Dedifferentiated amniotic fluid mesenchymal stem cell (primary cell): ENCODE data around the gene NTN1.

Experiments
- DNase-seq: peaks from one replicate; pipeline ENCODE4 v3.0.0-alpha.2; 2016; ENCODE audit errors: extremely low spot score

NTN1 gene

DNA sequence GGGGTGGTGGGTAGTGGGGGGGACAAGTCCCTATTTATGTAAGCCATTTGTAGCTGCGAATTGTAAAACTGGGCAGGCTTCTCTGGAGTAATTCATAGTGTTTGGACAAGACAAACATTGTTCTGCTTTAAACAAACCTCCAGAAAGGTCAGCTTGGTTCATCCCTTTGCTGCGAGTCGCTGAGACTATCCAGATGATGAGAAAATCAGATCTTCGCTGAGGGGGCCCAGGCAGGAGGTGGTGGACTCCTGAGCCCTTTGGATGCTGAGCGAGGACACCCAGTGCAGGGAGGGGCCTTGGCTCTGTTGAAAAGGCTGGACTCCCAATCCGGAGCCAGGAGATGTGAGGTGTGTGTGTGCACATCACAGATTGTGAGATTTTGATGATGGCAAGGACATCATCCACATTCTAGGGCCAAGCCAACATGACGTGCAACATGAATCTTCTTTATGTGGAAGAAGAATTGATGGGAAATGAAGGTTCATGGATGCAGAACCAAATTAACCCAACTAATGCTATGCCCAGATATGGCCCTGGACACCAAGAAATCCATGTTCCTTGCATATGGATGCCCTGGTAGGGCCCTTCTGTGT is 15.0 kb upstream of the NTN1 start:
- no peak for DNase-seq

DNA sequence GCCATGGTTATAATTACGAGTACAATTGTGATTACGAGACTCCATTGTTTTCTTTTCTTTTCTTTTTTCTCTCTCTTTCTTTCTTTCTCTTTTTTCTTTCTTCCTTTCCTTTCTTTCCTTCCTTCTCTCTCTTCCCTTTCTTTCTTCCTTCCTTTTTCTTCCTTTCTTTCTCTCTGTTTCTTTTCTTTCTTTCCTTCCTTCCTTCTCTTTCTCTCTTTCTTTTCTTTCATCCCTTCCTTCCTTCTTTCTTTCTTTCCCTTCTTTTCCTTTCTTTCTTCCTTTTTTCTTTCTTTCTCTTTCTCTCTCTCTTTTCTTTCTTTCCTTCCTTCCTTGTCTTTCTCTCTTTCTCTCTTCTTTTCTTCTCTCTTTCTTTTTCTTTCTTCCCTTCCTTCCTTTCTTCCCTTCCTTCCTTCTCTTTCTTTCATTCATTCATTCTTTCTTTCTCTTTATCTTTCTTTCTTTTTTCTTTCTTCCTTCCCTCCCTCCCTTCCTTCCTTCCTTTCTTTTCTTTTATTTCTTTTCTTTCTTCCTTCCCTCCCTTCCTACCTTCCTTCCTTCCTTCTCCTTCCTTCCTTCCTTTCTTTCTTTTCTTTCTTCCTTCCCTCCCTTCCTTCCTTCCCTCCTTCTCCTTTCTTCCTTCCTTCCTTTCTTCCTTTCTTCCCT is 14.1 kb upstream of the NTN1 start:
- DNase-seq = no peak

DNA sequence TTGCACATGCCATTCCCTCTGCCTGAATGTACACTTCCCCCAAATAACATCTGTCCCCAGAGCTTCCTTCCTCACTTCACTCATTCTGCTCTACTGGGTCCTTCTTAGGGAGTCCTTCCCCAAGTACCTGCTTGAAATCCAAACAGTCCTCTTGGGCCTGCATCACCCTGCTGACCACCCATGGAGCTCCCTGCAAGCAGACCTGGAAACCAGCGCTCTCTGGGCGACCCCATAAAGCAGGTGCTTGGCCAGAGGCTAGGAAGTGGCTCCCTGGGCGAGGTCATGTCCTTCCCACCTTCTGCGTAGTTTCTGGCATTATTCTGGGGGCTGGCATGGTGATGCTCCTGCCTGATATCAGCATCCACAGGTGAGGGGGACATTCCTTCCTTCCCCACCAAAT is 12.2 kb upstream of the NTN1 start:
- no peak for DNase-seq

DNA sequence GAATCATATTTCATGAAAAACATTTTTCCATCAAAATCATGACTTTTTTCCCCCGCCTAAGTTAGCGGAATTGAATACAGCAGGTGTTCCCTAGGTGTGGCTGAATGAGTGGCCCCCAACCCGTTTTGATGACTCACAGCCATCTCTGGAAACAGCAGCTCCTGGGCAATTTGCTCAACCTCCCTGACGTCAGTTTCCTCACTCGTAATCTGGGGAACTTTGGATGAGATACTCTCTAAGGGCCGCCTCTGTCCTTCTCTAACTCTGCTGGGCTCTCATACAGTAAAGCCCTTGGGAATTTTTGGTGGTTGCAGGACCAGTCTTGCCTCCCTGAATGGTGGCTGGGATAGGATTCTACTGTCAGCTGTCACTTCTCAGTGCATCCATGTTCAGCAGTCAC is 11.6 kb upstream of the NTN1 start:
- DNase-seq = no peak

DNA sequence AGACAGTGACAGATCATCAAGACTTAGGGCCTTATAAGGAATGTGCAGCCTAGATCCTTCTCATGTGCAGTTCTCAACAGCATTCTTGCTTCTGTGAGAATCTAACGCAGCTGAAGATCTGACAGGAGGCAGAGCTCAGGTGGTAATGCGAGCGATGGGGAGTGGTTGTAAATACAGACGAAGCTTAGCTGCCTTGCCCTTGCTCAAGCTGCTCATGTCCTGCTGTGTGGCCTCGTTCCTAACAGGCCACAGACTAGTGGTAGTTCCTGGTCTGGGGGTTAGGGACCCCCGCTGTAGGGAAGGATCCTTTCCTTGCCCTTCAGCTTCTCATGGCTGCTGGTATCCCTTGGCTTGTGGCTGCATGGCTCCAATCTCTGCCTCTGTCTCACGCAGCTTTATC is 10.3 kb upstream of the NTN1 start:
- DNase-seq = no peak

GRCh38 chr17:9016941-9017552 is 4.3 kb upstream of the NTN1 start:
- no peak for DNase-seq

DNA sequence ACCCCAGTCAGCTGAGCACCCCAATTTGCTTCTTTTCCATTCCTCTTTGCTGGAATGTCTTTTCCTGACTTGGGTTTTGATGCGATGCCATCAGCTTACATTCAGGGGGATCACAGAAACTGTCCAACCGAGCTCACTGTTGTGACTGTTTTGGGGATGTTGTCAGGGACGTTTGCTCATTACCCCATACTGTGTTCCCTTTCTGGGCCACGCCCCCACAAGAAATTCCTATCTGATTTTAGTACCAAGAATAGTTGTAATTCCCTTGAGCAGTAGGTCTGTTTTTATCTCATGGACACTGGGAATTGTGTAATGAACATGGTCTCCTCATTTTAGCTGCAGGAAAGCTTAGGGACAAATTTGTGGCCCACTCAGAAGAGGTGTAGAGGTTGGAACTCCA is 2.6 kb upstream of the NTN1 start:
- DNase-seq = no peak

DNA sequence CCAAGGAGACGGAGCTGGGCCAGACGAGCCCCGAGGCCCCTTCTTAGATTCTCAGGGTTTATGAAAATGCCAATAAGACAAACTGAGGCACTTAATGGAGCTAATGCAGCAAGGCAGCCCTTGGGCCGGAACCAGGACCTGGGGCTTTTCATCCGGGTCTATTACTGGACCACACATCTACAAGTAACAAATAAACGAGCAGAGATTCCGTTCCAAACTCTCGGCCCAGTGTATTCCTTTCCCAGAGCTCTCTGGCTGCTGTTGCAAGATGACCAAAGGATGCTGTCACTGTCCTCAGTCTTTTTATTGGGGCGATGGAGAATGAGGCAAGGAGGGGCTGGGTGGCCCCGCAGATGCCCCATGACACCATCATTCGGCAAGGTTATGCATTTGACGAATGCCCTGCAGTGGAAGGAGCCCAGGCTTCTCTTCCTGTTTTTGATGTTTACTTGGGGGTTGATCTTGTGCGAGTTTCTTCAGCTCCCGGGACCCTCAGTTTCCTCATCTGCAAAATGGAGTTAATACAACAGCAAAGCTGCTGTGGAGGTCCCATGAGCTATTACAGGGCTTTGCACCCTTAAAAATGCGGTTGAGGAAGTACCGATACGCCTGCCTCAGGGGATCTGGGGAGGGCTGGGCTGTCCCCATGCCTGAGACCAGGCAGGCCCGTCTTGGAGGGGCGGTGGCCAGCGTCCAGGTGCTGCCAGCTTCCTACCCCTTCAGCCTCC is 1.1 kb upstream of the NTN1 start:
- no peak for DNase-seq

DNA sequence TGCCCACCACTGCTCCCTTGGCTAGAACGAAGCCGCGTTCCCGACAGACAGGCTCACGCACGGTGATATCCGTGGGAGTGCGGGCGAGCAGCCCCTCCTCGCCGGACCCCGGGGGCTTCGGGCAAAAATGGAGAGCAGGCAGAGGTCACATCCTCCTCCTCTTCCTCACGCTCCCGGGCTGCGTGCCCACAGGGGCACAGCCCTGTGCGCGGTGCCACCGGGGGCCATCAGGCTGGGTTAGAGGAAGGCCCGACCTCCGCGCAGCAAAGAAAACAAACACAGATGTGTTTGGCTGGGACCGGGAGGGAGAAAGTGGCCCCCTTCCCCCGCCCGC is 519 bp upstream of the NTN1 start:
- no peak for DNase-seq

DNA sequence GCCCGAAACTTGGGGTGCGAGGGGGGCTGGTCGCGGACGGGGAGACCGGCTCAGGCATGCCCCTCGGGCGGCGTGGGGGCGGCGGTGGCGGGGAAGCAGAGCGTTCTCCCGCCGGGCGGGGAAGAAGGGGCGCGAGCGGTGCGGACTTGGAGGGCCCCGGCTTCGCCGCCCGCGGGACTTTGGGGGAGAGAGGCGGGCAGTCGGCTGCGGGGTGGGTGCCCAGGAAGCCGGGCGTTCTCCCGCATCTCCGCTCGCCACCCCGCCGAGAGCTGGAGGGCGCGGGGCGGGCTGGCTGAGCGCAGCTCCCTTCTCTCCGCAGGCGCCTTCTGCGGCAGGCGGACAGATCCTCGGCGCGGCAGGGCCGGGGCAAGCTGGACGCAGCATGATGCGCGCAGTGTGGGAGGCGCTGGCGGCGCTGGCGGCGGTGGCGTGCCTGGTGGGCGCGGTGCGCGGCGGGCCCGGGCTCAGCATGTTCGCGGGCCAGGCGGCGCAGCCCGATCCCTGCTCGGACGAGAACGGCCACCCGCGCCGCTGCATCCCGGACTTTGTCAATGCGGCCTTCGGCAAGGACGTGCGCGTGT is 772 bp downstream of the NTN1 start:
- DNase-seq = no peak

DNA sequence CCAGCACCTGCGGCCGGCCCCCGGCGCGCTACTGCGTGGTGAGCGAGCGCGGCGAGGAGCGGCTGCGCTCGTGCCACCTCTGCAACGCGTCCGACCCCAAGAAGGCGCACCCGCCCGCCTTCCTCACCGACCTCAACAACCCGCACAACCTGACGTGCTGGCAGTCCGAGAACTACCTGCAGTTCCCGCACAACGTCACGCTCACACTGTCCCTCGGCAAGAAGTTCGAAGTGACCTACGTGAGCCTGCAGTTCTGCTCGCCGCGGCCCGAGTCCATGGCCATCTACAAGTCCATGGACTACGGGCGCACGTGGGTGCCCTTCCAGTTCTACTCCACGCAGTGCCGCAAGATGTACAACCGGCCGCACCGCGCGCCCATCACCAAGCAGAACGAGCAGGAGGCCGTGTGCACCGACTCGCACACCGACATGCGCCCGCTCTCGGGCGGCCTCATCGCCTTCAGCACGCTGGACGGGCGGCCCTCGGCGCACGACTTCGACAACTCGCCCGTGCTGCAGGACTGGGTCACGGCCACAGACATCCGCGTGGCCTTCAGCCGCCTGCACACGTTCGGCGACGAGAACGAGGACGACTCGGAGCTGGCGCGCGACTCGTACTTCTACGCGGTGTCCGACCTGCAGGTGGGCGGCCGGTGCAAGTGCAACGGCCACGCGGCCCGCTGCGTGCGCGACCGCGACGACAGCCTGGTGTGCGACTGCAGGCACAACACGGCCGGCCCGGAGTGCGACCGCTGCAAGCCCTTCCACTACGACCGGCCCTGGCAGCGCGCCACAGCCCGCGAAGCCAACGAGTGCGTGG is 1.5 kb downstream of the NTN1 start:
- no peak for DNase-seq

DNA sequence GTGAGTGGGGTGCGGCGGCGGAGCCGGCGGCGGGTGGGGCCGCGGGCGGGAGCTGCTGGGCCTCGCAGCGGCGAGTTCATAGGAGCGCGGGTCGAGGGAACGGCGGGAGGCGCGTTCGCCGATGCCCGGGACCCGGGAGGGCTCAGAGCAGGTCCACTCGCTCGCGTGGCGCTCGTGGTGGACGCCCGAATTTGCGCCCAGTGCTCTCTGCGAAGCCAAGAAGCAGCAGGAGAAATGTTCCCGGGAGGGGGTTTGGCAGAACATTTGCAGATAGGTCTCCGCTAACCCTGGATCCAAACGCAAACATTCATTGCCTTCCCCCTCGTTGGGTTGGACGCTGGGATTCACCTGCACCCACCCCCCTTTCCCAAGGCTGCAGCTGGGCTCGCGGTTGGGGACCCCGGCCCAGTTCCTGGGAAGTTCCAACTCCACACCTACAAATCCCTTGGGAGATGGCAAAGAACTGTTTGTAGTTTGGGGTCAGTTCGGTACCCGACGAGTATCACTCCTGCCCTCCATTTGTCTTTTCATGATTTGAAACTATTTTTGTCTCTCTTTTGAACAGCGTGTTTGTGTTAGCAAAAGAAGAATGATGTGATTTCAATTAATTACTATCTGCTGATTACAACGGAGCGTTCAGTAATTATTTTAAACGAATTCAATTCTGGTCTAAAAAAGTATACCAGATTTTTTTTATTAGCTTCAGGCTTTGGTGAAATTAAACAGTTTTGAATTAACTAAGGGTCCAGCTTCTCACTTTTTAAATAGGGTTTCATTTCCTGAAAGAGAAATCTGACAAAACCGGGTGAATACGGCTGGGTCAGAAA is 2.3 kb downstream of the NTN1 start:
- no peak for DNase-seq

- no peak for DNase-seq
Measured at GRCh38 chr17:9024497-9024896, 3.2 kb downstream of the NTN1 start.

DNA sequence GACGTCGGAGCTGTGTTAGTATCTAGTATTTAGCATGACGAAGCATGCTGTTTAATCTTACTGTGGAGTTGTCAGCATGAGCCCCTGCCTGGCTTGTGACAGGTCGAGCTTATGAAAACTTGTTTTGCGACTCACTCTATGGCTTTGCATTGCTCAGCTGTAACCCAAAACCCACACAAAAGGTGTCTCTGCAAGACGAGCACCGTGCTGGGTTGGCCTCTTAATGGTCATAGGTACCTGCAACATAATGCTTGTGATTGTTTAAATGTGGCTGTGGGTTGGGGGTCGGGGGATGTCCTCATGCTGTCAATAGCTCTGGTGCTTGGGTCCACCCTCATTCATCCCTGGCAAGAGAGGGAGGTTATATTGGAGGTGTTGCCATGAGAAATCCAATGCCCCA is 5.4 kb downstream of the NTN1 start:
- DNase-seq = no peak

GRCh38 chr17:9028202-9028987 is 7.1 kb downstream of the NTN1 start:
- DNase-seq = no peak

DNA sequence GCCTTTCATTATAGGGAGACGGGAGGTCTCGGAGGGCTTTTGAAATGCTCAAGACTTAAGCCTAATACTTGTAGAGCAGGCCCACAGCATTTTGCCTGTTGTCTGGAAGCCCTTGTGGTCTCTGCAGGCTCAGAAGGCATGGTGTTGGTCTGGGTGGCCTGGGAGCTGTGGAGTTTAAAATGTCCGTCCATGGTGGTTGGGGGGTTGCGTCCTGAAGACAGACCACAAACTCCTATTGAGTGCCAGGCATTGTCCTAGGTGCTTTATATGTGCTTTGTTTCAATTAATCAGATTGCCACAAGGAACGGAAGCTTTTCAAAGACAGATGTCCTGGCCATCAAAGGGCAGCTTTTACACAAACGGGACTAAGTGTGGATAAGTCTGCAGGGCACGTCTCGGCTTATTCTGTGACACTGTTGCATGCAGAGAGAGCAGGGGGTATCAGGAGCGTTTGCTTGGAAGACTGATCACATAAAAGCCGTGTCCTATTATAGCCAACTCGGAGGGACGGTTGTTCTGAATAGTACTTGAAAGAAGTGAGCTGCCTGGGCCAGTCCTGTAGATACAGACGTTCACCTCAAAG is 7.8 kb downstream of the NTN1 start:
- no peak for DNase-seq

DNA sequence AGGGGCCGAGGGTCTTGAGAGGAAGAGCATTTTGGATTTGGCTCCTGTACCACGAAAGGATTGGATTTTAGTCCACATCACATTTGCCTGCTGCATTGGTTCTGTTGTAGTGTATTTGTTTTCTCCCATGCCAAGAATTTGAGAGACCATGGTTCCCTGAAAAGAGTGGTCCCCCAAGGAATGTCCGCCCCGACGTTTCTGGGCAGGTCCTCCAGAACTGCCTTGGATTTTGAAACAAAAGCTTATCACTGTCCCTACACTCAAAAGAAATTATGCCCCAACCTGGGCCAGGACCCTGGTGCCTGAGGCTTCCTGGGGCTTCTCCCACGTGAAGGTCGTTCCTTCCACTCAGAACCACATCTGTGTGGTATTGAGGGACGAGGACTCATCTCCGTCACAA is 10.8 kb downstream of the NTN1 start:
- DNase-seq = no peak

GRCh38 chr17:9032583-9032982 is 11.3 kb downstream of the NTN1 start:
- no peak for DNase-seq

- no peak for DNase-seq
Measured at GRCh38 chr17:9035249-9035648, 13.9 kb downstream of the NTN1 start.

- no peak for DNase-seq
Measured at GRCh38 chr17:9036336-9036735, 15.0 kb downstream of the NTN1 start.
